Jurkat, Clone E6-1 (cell line): Measurements from ENCODE around the gene EPHA4.
"Not testable (repeated sequence)": the region's sequence is repeated elsewhere in the genome, so short reads cannot be mapped to it uniquely, and the experiment has no call there.

Experiments used
- DNase-seq: peaks from one replicate; pipeline ENCODE4 v3.0.0-alpha.2; 2011; ENCODE audit warnings: low read depth, low spot score
- H3K4me3 ChIP-seq: 2 replicates; pipeline ENCODE4 v1.5.1; 2011; ENCODE audit warnings: mild to moderate bottlenecking, low read length, control low read depth, moderate library complexity

EPHA4 gene

DNA sequence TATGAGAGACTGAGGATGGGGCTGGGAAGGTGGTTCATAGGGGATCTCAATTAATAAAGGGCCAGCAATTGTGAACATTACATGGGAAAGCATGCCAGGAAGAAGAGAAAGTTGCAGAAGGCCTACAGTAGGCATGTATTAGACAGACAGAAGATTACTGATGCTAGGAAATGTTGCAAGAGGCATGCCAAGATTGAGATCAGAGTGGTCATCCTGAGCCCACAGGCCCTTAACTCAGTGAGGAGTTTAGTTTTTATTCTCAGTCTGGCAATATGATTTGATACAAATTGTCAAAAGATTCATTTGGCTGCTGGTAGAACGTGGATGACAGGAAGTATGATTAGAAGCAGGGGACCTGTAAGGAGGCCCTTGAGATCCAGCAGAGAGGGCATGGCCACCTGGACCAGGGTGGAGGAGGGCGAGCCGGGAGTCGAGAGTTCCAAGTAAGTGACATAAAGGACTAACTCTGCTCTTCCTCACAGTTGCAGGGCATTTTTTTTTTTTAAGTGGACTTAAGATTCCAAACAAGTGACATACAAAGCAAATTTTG, 54.9 kb downstream of the EPHA4 start:
- DNase-seq, result no peak
- H3K4me3 ChIP-seq, result no peak overlapping the region

DNA sequence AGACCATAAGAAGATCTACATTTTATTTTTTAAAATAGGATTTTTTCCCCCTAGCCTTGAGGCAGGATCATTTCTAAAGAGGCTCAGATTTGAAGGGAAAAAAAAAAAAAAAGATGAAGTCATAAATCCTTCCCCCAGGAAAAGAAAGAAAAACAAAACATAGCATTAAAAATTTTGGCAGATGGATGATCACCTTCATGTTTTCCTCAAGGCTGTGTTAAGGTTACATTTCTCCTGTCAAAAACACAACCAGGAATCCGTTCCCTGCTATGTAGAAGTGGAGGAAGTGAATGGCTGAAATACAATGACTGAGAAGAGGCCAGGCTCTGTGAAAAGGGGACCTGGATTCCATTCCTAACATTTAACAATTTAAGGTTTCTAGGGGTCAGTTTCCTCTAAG, 56.2 kb downstream of the EPHA4 start:
- no peak overlapping the region for H3K4me3 ChIP-seq
- no peak for DNase-seq

DNA sequence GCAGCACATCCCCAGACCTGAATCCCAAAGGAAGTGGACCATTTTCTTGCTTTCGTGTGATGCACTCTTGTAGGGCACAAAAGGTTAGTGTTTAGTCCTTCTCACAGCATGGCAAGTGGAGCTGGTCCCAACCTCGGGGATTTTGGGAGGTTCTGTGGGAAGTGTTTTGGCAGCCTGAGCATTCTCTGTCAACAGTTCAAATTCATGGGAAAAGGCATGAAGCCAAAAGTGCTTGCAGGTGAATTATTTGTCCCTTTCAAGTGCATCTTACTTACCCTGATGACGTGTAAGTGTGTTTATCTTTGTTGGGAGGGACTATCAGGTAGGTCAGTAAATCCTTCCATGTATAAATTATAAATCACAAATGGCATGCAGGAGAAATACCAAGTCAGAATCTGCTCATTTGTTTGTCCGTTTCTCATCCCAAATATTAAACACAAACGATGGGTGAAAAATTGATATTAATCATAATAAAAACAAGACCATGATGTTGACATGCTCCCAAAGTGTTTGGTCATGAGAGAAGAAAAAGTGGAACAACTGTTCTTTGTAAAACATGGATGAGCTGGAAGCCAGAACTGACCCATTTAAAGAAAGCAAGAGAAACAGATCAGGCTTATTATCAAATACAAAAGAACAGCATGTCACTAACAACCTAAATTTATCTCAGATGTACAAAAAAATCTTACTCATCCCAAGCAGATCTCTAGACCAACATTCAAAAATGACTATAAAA, 57.6 kb downstream of the EPHA4 start:
- DNase-seq, result no peak
- no peak overlapping the region for H3K4me3 ChIP-seq

DNA sequence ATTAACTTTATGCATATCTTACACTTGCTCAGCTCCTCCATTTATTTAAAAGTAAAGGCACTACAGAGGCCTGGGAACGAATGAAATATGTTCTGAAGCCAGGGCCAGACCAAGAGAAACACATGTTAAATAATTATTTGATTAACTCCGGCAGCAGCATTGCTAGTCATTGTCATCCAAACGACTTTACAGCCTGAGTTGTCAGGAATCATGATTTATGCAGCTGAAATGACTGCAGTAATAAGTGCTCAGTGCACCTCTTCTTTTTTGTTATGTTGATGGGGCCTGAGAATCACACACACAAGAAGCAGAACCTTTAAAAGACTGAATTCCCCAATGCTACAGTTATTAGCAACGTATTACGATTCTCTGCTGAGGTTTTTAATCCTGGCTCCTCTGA, 58.9 kb downstream of the EPHA4 start:
- H3K4me3 ChIP-seq, result no peak overlapping the region
- DNase-seq, result no peak

DNA sequence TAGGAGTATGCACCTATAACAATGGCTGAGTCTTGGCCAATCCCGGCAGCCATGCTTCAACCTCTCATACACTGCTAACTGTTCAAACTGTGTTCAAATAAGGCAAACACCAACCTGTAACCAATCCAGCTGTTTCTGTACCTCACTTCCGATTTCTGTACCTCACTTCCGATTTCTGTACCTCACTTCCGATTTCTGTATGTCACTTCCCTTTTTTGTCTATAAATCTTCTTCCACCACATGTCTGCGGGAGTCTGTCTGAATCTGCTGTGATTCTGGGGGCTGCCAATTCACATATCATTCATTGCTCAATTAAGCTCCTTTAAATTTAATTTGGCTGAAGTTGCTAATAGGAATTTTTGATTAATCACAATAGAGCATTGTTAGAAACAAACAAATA, 60.8 kb downstream of the EPHA4 start:
- H3K4me3 ChIP-seq, DNase-seq: not testable (repeated sequence)

DNA sequence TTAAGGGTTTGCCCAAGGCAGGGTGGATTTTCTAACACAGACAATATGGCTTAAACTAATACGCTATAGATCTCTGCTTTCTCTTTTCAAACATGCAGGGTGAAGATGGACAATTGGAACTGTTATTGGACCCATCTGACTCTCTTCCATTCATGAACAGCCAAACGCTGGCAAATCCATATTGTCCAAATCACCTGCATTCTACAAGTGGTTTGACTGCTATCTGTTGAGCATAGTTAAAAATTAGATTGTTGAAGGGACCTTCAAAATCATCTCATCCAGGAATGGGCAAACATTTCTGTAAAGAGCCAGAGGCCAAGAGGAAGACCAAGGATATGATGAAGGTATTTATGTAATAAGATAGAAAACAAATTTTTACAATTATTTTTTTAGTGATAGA, 65.6 kb downstream of the EPHA4 start:
- no peak for DNase-seq
- H3K4me3 ChIP-seq, result no peak overlapping the region

DNA sequence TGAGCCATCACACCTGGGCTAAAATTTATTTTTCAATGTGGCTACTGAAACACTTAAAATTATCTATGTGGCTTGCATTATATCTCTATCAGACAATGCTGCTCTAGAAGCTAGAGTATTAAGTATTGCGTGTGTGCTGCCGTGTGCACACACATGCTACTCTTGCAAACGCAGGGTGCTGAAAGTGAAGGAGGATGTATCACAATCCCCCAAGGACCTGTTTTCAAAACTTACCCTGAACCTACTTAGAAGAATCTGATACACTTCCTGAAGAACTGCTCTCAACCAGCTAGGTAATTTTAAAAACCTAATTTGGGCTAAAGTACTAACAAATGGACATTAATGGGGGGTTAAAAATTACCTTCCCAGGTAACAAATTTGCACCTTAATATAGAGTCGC, 66.5 kb downstream of the EPHA4 start:
- H3K4me3 ChIP-seq, result no peak overlapping the region
- no peak for DNase-seq

DNA sequence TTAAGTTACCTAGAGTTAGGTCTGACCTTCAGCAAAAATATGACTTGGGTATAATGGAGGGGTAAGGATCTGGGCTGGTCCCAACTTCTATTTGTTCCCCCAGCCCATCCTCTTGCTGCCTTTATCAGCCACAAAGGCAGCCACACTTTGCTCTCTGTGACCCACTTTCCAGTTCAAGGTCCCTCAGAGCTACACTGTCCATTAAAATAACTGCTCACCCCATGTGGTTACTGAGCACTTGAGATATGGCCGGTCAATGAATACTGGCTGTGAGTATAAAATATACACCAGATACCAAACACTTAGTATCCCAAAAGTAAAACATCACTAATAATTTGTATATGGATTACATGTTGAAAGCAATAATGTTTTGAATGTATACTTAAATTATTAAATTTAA, 67.2 kb downstream of the EPHA4 start:
- DNase-seq, result no peak
- no peak overlapping the region for H3K4me3 ChIP-seq

DNA sequence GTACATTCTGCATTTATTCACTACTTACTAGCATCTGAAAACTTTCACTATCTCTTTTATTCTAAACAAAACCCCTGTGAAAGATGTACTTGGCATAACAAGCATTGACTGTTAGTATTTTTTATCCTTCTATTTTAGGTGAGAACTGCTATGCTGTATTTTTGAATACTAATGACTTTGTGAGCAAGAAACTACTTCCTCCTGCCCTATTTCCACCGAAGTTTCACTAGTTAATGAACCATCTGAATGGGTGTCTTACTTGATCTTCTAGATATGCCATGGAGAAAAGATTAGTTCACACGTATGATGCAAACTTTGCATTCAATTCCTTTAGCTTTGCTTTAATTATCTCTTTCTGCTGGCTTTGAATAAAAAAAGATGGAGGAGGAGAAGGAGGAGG, 68.1 kb downstream of the EPHA4 start:
- no peak for DNase-seq
- no peak overlapping the region for H3K4me3 ChIP-seq

DNA sequence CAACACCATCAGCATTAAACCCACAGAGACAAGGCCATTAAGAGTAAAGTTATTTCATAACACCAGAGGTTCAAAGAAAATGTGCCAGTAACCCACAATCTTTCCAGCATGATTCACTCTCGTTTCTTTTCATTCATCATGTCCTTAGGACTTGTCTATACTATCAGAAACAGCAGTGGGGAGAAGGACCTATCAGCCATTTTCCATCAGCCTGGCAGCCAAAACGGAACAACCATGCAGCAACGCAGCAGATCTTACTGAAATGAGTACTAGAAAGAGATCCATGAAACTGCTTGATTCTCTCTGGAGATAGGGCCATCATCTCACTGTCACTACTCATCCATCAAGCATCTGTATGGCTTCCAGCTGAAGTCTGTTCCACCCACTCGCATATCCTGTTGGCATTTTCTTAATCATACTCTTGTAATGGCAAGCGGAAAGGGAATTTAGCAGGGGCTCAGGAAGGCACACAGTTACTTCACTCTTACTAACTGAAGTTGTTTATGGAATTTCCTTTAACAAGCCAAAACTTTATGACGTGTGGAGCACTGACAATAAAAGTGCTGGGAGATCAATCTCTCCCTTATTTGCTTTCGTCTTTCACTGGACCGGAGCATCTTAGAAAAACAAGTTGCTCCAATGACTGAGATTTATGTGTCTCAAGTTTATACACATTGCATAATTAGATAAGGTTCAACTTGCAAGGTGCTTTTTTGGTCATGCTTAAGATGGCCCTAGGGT, 69.7 kb downstream of the EPHA4 start:
- no peak for DNase-seq
- H3K4me3 ChIP-seq, result no peak overlapping the region

DNA sequence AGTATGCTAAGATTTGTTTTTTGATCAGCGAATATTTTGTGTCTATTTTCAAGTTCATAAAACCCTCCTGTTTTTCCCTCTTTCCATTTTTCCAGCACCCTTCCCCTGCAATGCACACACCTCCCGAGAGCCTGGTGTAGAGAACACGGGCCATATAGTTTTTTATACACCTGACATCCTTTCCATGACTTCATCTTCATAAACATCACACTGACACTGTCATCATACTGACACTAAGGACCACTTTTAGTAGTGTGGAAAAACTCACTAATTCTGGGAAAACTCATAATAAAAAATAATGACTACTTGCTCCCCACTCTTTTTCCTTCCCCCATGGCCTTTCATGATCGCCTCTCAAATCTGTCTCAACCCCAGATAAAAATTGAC, 70.2 kb downstream of the EPHA4 start:
- DNase-seq, result no peak
- H3K4me3 ChIP-seq, result no peak overlapping the region

DNA sequence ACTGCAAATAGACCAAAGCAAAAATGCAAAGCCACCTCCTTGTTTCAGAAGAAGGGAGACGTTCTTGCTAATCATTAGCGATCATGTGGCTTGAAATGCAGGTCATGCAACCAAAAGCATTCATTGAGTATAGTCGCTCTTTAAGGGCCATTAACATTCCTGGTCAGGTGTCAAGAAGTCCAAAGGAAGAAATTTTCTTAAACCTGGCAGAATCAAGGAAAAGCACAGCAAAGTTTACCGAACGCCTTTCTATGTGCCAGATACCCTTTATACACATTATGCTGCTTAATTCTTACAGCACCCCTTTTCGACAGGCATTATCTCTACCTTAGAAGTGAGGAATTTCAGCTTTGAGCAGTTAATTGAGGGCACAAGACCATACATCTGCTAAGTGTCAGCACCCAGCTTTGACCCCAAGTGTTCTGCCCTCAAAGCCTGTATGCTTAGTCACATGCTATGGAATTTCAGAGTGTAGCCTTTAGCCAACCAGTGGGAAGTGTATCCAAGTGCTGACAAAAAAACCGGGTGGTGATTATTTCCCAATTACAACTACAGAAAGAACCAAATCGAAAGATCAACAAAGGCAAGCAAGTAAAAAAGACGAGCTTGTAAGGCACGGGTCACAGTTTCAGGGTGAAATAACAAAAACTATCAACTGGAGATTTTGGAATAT, 70.8 kb downstream of the EPHA4 start:
- no peak for DNase-seq
- no peak overlapping the region for H3K4me3 ChIP-seq

DNA sequence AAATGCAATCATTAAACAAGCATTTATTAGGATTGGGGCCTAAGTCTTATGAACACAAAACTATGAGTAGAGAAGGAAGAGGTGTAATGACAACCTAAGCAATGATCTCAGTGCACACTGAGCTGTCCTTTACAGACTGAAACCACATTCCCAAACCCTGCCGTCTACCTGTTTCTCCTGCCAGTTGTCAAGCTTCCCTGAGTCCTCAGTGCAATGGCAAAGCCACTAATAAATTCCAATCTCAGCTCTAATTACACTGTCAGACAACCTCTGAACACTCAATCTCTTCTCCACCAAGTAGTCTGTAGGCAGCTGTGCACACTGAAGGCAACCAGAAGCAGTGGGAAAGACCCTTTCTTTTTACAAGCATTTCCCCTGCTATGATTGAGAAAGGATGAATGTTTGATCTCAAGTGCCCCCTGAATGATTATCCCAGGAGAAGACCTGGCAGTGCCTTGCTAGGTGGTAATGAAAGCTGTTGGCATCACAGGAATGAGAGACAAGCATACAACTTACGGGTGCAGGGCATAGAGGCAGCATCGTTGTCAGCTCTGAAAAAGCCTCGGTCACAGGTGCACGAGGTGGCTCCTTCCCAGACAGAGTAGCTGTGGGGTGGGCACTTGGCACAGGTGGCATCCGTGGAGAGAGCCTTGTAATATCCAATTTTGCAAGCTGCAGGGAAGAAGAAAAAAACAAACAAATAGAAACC, 71.4 kb downstream of the EPHA4 start:
- no peak for DNase-seq
- no peak overlapping the region for H3K4me3 ChIP-seq

DNA sequence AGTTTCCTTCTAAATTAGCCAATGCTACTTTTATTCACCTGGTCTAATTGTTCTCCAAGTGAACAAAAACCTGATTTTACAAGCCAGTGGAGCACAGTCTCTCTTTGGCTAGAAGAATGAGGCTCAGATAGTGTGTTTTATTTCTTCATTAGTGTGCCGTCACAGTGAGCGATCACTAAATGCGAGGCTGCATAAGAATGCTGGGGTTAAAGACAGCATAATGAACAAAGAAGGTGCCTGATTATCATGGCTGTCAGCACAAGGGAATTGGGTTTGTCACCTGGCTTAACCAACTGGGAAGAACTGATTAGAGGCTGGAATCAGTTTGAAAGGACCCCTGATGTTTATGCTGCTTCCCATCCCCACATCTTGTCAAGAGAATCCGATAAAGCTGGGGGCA, 76.4 kb downstream of the EPHA4 start:
- no peak for DNase-seq
- H3K4me3 ChIP-seq, result no peak overlapping the region

DNA sequence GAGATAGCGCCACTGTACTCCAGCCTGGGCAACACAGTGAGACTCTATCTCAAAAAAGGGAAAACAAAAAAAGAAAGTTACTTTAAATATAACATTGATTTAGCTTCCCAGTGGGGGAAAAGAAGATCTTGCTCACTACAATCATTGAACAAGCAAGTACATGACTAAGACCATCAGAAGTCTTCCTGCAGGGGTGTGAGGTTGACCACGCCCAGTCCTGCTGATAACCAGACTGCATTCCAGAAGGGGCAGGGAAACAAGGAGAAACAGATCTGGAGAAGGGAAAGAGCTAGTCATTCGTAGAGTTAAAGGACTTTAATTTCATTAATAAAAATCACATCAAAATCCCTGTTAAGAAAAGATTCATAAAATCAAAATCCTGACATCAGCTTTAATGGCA, 77.5 kb downstream of the EPHA4 start:
- DNase-seq, result no peak
- H3K4me3 ChIP-seq, result no peak overlapping the region

DNA sequence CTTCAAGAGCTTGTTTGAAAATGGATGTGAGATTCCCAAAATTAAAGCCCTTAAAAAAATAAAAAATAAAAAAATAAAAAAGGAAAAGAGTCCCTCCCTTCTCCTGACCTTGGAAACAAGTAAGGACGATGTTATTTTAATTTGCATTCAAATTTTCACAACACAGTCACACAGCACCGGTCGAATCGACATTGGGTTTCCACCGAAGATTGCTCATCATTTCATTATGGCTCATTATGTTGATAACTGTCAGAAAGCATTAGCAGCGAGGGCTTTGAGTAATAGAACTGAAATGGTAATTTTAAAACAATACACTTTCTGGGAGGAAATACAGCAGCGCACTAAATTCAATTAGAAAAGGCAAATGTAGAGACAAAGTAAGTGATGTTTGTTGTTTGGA, 78.7 kb downstream of the EPHA4 start:
- H3K4me3 ChIP-seq, result no peak overlapping the region
- no peak for DNase-seq

DNA sequence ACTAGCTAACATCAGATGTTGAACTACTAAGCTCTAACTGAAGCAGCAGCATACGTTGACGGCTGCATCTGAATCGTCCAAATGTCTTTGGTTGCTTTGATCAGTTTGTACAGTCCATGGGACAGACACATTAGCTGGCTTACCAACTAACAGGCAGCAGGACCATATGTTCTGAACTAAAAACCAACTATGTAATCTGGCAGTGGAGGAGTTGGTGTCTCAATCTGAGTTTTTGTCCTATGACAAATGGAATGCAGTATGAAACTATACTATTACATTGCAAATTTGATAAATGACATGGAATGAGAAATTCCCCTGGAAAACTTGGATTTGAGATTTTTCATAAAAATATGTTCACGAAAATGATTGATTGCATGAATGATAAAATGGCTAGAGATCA, 79.5 kb downstream of the EPHA4 start:
- no peak for DNase-seq
- no peak overlapping the region for H3K4me3 ChIP-seq

DNA sequence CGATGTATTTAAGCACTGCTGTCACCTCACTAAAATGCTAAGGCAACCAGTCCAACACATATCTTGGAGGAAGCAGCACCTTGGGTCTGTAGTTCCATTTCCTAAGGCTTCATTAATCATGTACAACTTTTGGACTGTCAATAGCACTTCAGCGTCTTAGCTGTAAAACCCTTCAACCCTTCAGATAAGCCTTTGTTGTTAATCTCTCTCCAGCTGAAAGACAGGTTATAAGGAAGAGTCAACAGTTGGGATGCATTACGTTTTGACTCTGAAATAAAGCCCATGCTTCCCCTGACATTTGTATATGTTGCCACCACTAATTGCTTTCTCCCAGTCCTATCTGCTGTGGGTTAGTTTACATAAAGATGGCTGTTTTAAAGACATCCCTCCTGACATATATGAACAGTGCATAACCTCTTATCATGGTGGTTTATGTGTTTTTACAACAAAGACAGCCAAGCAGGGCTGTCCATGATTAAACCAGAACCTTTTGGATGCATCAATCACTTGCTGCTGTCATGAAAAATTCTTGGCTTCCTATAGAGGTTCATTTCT, 81.5 kb downstream of the EPHA4 start:
- no peak overlapping the region for H3K4me3 ChIP-seq
- no peak for DNase-seq

DNA sequence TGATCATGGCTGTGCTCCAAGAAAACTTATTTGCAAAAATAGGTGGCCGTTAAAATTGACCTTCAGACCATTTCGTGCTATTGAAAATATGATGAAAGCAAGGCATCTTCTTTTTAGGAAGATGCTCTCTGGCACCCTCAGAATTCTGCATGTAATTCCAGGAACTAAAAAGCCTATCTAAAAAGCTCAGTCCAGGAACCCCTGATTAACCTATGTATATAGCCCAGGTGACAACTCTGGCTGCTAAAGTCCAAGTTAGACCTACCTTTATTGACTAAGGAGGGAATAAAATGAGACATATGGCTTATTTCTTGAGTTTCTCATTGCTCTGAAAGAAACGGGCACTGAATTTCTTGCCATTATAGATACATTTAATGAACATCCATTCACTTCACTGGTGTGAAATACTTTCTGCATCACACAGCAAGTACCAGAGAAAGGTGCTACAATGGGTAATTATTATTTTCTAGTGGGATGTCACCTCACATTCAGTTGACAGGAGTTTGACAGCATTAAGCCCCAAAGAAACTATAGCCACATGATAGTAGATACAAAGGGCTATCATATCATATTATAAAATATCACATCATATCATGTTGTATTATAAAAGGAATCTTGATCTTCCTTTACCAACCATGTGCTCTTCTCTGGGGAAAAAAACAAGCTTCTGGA, 83.8 kb downstream of the EPHA4 start:
- no peak overlapping the region for H3K4me3 ChIP-seq
- DNase-seq, result no peak
